Measurements from ENCODE around the gene HMX1.

HMX1 gene

DNA sequence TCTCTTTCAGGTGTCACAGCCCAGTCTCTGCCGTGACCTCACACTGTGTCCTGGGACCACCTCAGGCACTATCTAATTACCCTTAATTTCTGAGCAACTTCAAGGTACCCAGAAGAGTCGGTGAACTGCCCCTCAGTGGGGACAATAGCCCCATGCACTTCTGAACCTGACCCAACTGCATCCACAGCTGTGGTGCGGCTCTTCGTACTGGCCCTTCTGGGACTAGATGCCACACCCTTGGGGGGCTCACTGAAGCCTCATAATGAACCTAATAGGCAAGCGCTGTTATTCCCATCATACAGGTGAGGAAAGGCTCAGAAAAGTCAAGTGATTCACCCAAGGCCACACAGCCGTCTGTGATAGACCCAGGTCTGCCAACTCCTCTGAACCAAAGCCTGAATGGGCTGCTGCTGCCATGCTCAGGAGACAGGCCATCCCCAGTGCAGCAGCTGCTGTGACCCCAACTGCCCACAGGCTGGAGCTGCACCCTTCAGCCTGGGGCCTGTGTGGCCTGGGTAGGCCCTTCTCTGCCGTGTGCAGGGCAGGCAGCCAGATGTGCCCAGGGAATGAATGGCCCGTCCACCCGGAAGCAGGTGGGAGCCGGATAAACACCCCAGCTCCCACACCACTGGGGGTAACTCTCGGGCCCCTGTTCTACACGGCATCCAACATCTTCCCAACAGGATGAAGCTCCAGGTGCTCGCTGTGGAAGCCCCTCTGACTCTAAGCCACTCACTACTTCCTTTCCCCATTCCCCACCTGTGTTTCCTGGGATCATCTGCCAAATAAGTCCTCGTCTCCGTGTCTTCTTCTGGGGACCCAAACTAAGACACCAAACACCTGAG, 35.9 kb downstream of the HMX1 start:
- intact Hi-C loops (cut with micrococcal nuclease), result no loop called here
- H3K27ac Mint-ChIP-seq, result no peak overlapping the region
- H3K4me1 Mint-ChIP-seq (ENCODE audit: low read depth), result no peaks in the 10 kb centered on the region
- no peaks in the 10 kb centered on the region for H3K27me3 Mint-ChIP-seq
- H3K36me3 Mint-ChIP-seq (ENCODE audit: low read depth), result no peaks in the 10 kb centered on the region
- H3K9me3 Mint-ChIP-seq, result no peaks in the 10 kb centered on the region
- no peak overlapping the region for H3K4me3 Mint-ChIP-seq

DNA sequence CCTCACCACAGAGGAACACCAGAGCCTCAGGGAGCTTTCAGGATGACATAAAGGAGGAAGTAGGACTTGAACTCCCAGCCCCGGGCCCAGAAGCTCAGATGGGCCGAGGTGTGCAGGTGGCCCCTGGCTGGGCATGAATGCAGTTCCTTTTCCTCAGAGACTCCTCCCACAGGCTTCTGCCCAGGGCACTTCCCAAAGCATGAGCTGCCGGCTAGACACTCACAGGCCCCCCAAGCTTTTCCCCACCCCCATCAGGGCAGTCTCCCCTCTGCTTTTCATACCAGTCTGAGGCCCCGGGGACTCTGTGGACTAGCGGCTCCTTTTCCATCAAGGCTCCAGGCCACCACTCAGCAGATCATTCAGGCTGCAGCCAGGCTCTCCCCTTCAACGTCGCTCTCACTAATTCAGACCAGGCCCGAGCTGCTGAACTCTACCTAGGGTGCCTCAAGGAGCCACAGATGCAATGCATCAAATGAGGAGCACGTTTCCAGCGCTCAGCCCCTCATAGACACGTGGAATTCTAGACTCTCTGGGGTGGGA, 36.9 kb downstream of the HMX1 start:
- no peaks in the 10 kb centered on the region for H3K9me3 Mint-ChIP-seq
- H3K27ac Mint-ChIP-seq, result no peak overlapping the region
- H3K27me3 Mint-ChIP-seq, result no peaks in the 10 kb centered on the region
- no peaks in the 10 kb centered on the region for H3K4me1 Mint-ChIP-seq (ENCODE audit: low read depth)
- intact Hi-C loops (cut with micrococcal nuclease), result no loop called here
- no peaks in the 10 kb centered on the region for H3K36me3 Mint-ChIP-seq (ENCODE audit: low read depth)
- no peak overlapping the region for H3K4me3 Mint-ChIP-seq

DNA sequence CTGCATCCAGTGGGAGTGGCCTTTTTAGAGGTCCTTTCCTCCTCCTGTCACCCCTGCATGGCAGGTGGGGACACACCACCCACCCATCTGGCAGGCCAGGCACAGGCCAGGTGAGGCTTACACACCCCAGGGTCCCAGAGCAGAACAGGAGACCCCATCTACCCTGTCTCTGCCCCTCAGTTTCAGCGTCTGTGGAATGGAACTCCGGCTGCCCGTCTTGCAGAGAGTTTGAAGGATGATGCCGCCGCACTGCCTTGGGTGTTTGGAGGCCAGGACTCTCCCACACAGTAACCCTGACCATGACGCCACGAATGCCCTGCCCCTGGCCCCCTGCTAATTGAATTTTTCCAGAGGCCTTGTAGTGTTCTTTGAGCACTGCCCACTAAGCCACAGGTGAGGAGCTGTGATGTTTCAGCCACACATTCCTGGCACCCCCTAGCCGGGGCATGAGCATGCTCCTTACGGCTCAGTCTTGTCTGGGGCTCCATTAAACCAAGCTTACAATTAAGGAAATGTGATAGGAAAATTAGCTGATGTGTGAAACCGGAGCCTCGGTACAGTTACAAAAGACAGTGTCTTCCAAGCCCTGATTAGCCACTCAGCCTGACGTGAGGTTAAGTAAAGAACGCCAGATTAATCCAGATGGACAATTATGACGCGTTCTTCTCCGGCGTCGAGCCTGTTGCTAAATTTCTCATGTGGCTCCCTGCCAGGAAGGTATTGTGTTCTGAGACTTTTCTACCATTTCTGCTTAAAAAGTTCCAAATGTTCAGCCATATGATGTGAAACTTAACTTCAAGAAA, 39.3 kb downstream of the HMX1 start:
- Mint-ChIP-seq H3K4me1 (ENCODE audit: low read depth) (no peaks in the 10 kb centered on the region), H3K27ac (no peak overlapping the region), H3K27me3 (peaks cover 2% of the 10 kb centered on the region), H3K4me3 (no peak overlapping the region), H3K9me3 (peaks cover 14% of the 10 kb centered on the region), H3K36me3 (ENCODE audit: low read depth) (no peaks in the 10 kb centered on the region)
- intact Hi-C loops (cut with micrococcal nuclease), result no loop called here

DNA sequence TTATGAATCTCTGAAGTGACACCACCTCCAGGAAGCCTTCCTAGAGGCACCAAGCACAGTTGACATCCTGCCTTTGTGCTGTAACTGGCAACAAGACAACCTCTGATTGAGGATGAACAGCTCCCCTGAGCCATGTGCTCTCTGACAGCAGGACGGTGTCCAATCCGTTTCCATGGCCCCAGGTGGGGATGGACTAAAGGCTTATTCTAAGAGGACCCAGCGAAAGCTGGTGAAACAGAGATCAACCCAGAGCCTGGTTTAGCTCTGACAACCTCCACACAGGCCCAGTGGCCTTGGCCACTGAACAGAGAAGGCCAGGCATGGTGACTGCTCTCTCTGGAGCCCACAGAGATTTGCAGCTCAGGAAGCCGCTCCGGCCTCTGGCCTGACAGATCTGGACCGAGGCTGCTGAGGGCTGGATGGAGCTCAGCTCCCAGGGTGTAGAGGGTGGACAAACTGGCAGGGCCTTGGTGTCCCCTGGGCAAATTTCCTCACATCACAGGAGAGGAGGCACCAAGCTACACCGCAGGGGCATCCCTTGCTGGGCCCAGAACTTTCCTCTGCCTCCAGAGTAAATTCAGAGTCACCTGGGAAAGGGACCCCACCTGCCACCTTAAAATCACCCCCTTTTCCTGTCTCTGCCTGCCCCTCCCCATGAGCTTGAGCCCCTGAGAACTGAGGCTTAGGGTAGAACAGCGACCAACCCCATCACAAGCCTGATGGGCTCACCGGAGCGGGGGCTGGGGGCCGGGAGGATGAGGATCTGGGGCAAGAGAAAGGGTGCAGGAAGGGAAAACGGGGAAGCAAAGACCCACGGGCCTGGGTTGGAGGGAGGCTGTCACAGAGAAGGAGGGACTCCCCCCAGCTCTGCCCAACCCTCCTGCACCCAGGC, 40.2 kb downstream of the HMX1 start:
- Mint-ChIP-seq H3K36me3 (ENCODE audit: low read depth) (no peaks in the 10 kb centered on the region), H3K27me3 (peaks cover 2% of the 10 kb centered on the region), H3K9me3 (peaks cover 17% of the 10 kb centered on the region), H3K4me1 (ENCODE audit: low read depth) (no peaks in the 10 kb centered on the region), H3K4me3 (no peak overlapping the region), H3K27ac (no peak overlapping the region)
- intact Hi-C loops (cut with micrococcal nuclease), result no loop called here

DNA sequence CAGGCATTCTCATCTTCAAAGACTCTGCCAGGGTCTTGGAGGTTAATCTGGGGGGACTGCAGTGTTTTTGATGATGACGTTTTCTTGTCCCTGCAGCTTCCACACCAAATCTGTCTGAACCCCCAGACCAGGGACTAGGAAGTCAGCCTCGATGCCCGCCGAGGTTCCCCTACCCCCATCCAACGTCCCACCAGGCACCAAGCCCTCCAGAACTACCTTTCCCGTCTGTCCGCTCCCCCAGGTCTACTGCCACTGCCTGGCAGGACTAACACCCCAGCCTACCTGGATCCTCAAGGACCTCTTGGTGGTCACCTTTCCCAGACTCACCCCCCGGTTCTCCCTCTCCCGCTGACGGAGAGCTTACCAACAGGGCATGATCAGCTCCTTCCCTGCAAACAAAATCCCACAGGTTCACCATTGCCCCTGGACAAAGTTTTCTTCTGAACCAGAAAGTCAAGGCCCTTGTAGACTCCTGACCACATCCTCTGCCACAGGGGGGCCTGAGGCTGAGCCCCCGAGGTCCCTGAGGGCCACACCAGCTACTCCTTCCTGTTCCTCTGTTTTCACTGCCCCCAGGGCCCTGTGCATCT, 40.9 kb downstream of the HMX1 start:
- Mint-ChIP-seq H3K9me3 (peaks cover 17% of the 10 kb centered on the region), H3K4me1 (ENCODE audit: low read depth) (no peaks in the 10 kb centered on the region), H3K36me3 (ENCODE audit: low read depth) (no peaks in the 10 kb centered on the region), H3K27me3 (peaks cover 4% of the 10 kb centered on the region), H3K27ac (no peak overlapping the region), H3K4me3 (no peak overlapping the region)
- intact Hi-C loops (cut with micrococcal nuclease), result no loop called here

DNA sequence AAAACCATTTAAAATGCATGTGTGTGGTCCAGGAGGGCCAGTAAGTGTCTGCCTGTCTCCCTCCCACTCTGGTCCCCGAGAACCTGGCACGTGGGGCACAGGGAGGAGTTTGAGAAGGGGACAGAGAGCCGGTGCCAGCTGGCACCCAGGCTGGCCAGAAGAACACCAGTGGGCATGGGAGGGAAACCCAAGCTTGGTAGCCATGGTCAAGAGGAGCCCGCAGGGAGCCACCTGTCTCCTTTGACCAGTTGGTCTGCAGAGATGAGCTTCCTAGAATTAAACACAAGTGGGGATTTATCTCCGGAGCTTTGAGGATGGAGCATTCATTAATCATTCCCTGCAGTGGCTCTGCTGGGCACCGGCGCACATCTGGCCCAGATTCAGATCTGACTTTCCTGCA, 41.6 kb downstream of the HMX1 start:
- no peak overlapping the region for H3K4me3 Mint-ChIP-seq
- H3K27ac Mint-ChIP-seq, result no peak overlapping the region
- no peaks in the 10 kb centered on the region for H3K36me3 Mint-ChIP-seq (ENCODE audit: low read depth)
- peaks cover 17% of the 10 kb centered on the region for H3K9me3 Mint-ChIP-seq
- intact Hi-C loops (cut with micrococcal nuclease), result no loop called here
- H3K27me3 Mint-ChIP-seq, result peaks cover 7% of the 10 kb centered on the region
- no peaks in the 10 kb centered on the region for H3K4me1 Mint-ChIP-seq (ENCODE audit: low read depth)

DNA sequence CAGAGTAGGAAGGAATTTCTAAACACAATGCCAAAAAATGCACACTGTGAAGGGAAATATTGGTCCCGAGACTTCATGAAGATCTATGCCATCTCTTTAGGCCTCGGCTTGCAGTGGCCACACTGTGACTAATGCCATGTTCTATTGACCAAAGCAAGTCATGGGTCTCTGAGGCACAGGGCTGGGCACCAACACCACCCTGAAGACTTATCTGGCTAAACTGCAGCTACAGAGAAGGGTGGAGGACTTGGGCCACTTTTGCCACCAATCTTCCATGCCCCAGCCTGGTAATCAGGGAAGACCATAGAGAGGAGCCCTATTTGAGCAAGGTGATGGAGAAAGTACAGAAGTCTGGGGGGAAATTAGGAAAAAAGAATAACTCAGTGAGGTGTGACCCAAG, 42.1 kb downstream of the HMX1 start:
- no peak overlapping the region for H3K4me3 Mint-ChIP-seq
- H3K4me1 Mint-ChIP-seq (ENCODE audit: low read depth), result no peaks in the 10 kb centered on the region
- peaks cover 7% of the 10 kb centered on the region for H3K27me3 Mint-ChIP-seq
- no peaks in the 10 kb centered on the region for H3K36me3 Mint-ChIP-seq (ENCODE audit: low read depth)
- H3K9me3 Mint-ChIP-seq, result peaks cover 17% of the 10 kb centered on the region
- intact Hi-C loops (cut with micrococcal nuclease), result no loop called here
- no peak overlapping the region for H3K27ac Mint-ChIP-seq

DNA sequence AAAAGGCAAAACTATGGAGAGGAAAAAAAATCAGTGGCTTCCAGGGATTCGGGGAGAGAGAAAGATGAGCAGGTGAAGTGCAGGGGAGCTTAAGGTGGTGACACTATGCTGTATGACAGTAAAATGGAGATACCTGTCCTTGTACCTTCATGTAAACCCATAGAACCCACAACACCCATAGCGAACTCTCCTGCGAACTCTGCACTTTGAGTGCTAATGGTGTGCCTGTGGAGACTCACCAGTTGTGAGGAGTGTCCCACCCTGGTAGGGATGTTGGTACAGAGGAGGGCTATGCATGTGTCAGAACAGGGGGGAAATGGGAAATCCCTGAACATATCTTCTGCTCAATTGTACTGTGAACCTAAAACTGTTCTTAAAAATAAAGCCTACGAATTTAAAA, 42.8 kb downstream of the HMX1 start:
- H3K27me3 Mint-ChIP-seq, result peaks cover 7% of the 10 kb centered on the region
- H3K27ac Mint-ChIP-seq, result no peak overlapping the region
- intact Hi-C loops (cut with micrococcal nuclease), result no loop called here
- no peaks in the 10 kb centered on the region for H3K4me1 Mint-ChIP-seq (ENCODE audit: low read depth)
- peaks cover 17% of the 10 kb centered on the region for H3K9me3 Mint-ChIP-seq
- no peak overlapping the region for H3K4me3 Mint-ChIP-seq
- no peaks in the 10 kb centered on the region for H3K36me3 Mint-ChIP-seq (ENCODE audit: low read depth)

DNA sequence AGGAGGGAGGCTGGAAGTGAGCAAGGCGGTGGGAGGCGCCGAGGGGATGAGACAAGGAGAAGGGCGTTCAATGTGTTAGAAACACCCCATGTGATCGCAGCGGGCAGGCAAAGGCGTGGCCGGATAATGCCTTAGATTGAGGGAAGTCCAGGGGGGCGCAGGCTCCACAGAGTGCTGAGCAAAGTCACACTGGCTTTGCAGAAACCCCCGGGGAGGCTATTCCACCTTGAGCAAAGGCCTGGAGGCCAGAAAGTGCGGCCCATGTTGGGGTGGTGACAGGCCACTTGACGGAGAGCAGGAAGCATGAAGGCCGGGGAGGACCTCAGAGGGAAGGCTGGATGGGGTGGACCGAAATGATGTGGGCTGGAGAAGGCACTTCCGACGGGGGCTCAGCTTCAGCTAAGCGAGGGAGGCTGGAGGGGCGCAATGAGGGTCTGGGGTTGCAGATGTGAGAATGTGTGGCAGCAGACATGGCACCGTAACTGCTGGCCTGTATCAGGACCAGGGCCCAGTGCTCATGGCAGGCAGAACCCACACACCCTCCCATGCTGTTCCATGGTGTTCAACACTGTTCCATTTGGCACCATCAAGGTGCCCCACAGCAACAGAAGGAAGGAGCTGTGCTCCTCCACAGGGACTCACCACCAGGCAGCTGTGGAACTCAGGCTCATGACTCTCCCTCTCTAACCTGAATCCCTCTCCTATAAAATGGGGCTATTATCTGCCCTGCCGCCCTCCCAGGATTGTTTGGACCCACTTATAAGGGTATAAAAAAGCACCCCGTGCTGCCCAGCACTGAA, 50.3 kb downstream of the HMX1 start:
- Mint-ChIP-seq H3K4me1 (ENCODE audit: low read depth) (no peaks in the 10 kb centered on the region), H3K4me3 (no peak overlapping the region), H3K27me3 (peaks cover 14% of the 10 kb centered on the region), H3K9me3 (no peaks in the 10 kb centered on the region), H3K36me3 (ENCODE audit: low read depth) (no peaks in the 10 kb centered on the region), H3K27ac (no peak overlapping the region)
- intact Hi-C loops (cut with micrococcal nuclease), result no loop called here

DNA sequence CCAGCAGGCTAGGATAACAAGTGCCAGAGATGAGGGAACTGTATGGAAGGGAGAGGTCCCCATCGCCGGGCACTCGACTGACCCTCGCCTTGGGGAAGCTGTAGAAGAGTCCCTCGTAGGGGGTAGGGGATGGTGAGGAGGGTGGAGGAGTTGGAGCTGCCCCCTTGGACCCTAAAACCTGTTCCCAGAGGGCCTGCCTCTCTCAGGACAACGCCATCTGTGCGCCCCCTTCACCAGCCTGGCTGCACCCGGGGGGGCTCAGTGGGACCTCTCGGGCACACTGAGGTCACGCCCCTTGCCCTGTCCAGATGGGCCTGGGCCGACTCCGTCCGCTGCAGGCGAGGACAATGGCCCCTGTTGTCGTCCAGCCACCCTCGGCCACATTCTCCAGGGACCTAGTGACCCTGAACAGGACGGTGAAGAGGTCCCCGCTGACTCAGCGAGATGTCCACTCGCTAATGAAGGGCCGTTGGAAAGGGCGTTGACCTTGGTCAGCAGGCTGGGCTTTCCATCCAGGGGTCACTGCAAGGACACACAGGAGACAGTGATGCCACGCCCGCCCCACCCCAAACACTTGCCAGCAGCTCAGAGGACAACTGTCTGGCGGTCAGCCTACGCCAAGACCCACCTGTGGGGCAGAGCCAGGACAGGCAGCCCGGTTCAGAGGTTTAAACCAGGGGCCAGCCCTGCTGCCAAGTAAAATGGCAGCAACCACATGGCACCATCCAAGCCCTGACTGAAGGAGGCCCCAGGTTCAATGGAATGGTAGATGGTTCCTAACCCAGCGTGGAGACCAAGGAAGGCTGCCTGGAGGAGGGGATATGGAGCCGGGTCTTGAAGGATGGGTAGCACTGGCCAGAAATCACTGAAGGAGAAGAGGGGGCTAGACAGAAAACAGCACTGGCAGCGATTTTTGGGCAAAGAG, 51.2 kb downstream of the HMX1 start:
- no peaks in the 10 kb centered on the region for H3K4me1 Mint-ChIP-seq (ENCODE audit: low read depth)
- peaks cover 11% of the 10 kb centered on the region for H3K27me3 Mint-ChIP-seq
- intact Hi-C loops (cut with micrococcal nuclease), result no loop called here
- no peak overlapping the region for H3K27ac Mint-ChIP-seq
- no peaks in the 10 kb centered on the region for H3K36me3 Mint-ChIP-seq (ENCODE audit: low read depth)
- no peak overlapping the region for H3K4me3 Mint-ChIP-seq
- no peaks in the 10 kb centered on the region for H3K9me3 Mint-ChIP-seq

DNA sequence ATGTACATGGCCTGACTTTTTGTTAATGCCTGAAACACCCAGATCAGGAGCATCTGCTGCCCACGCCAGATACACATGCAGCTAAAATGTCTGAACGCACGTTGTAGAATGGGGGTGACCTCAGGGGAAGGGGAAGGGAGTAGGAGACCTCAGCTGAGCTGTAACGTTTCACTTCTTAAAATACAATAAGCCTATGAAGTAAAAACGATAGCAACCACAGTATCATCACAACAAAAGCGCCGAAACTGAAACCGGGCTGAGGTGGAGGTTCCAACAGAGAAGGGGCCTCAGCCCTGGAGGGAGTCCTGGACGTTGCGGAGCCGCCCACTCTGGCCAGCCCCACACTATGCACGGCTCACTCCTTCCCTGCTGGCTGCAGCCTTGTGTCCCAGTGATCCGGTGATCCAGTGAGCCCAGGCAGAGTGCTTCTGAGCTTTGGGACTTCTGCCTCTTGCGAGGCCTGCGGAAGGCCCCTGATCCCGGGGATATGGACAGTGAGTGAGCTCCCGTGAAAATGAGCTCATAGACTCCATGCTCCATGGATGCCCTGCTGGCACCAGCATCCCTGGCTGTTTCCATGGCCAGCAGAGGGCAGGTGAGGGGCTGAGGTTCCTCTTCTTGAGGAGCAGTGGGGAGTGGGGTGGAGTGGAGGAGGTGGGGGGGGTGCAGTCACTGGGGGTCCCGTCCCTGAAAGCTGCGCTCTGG, 52.0 kb downstream of the HMX1 start:
- intact Hi-C loops (cut with micrococcal nuclease), result no loop called here
- Mint-ChIP-seq H3K36me3 (ENCODE audit: low read depth) (no peaks in the 10 kb centered on the region), H3K27ac (no peak overlapping the region), H3K9me3 (no peaks in the 10 kb centered on the region), H3K4me1 (ENCODE audit: low read depth) (no peaks in the 10 kb centered on the region), H3K4me3 (no peak overlapping the region), H3K27me3 (peaks cover 9% of the 10 kb centered on the region)

DNA sequence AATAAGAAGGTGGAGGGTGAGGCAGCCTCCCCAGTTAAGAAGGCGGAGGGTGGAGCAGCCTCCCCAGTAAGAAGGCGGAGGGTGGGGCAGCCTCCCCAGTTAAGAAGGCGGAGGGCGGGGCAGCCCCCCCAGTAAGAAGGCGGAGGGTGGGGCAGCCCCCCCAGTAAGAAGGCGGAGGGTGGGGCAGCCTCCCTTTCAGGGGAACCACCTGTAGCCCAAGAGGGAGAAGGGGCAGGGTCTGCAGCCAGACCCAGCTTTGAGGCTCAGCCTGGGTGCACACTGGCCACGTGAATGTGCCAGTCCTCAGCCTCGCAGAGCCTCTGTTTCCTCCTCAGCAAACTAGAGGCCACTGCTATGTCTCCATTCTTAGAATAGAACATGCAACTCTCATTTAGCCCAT, 52.6 kb downstream of the HMX1 start:
- intact Hi-C loops (cut with micrococcal nuclease), result no loop called here
- no peak overlapping the region for H3K27ac Mint-ChIP-seq
- H3K9me3 Mint-ChIP-seq, result no peaks in the 10 kb centered on the region
- H3K4me1 Mint-ChIP-seq (ENCODE audit: low read depth), result no peaks in the 10 kb centered on the region
- H3K36me3 Mint-ChIP-seq (ENCODE audit: low read depth), result no peaks in the 10 kb centered on the region
- peaks cover 9% of the 10 kb centered on the region for H3K27me3 Mint-ChIP-seq
- no peak overlapping the region for H3K4me3 Mint-ChIP-seq

Measured in dendritic cell treated with granulocyte-macrophage colony-stimulating factor and Interleukin-4, amounts not matched to agents 40 ng/mL and 50 ng/mL, for 4 days (primary cell).